PFSK-1 (cell line): Measurements from ENCODE around the gene UBXN1.

Experiments used
- FOXP2 ChIP-seq: optimal IDR thresholded peaks from 2 replicates; pipeline ENCODE3; 2011; ENCODE audit warnings: borderline replicate concordance, control low read depth, inconsistent platforms; ENCODE audit not compliant: insufficient read depth; ENCODE audit errors: extremely low read length, extremely low read depth
- POLR2AphosphoS5 ChIP-seq: IDR thresholded peaks from 2 replicates; pipeline ENCODE4 v1.6.1; 2012; ENCODE audit warnings: low read depth, mild to moderate bottlenecking, control low read depth, low read length, moderate library complexity
- SIN3A ChIP-seq: IDR thresholded peaks from 2 replicates; pipeline ENCODE4 v1.6.1; 2012; ENCODE audit warnings: mild to moderate bottlenecking, low read length, moderate library complexity, borderline replicate concordance; ENCODE audit not compliant: insufficient read depth
- TAF1 ChIP-seq: IDR thresholded peaks from 2 replicates; pipeline ENCODE4 v1.6.1; 2012; ENCODE audit warnings: low read length, control low read depth, borderline replicate concordance; ENCODE audit not compliant: insufficient read depth
- TF ChIP-seq, protein P1 (sequence below), 2 experiments: IDR thresholded peaks; 2 replicates each; pipeline versions ENCODE4 v1.6.1 to v1.8.0; 2011 to 2012; ENCODE audit warnings: low read depth in 2 of 2, low read length in 2 of 2, control low read depth in 1 of 2, inconsistent platforms in 1 of 2, mild to moderate bottlenecking in 1 of 2, moderate library complexity in 1 of 2; ENCODE audit not compliant: insufficient read depth in 1 of 2

The UBXN1 gene

DNA sequence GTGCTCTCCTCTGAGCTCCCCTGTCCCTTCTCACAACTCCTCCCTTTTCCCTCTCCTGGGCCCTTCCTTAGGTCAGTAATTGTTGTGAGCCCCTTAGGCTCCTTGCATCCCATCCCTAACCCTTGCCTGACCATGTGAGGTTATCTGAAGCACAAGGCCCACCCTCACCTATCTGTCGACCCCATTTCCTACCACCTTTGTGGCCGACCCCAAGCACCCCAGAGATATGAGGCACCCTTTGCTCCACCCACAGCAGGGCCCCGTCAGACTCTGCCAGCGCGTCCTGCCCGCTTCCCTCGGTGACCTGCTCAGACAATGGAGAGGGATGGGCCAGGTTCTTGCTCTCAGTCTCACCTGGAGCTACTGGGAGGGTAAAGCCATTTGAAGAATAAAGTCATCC lies 29.9 kb upstream of the UBXN1 start:
- TF ChIP-seq SIN3A (no peak), FOXP2 (no peak), POLR2AphosphoS5 (no peak; the same call in 1 of the 2 replicates), TAF1 (no peak)
- TF ChIP-seq, protein P1, sequence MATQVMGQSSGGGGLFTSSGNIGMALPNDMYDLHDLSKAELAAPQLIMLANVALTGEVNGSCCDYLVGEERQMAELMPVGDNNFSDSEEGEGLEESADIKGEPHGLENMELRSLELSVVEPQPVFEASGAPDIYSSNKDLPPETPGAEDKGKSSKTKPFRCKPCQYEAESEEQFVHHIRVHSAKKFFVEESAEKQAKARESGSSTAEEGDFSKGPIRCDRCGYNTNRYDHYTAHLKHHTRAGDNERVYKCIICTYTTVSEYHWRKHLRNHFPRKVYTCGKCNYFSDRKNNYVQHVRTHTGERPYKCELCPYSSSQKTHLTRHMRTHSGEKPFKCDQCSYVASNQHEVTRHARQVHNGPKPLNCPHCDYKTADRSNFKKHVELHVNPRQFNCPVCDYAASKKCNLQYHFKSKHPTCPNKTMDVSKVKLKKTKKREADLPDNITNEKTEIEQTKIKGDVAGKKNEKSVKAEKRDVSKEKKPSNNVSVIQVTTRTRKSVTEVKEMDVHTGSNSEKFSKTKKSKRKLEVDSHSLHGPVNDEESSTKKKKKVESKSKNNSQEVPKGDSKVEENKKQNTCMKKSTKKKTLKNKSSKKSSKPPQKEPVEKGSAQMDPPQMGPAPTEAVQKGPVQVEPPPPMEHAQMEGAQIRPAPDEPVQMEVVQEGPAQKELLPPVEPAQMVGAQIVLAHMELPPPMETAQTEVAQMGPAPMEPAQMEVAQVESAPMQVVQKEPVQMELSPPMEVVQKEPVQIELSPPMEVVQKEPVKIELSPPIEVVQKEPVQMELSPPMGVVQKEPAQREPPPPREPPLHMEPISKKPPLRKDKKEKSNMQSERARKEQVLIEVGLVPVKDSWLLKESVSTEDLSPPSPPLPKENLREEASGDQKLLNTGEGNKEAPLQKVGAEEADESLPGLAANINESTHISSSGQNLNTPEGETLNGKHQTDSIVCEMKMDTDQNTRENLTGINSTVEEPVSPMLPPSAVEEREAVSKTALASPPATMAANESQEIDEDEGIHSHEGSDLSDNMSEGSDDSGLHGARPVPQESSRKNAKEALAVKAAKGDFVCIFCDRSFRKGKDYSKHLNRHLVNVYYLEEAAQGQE (IDR thresholded peaks at IDR 0.05; ENCODE audit: insufficient read depth in 1 of 2, low read depth in 2 of 2, low read length in 2 of 2) = no peak

DNA sequence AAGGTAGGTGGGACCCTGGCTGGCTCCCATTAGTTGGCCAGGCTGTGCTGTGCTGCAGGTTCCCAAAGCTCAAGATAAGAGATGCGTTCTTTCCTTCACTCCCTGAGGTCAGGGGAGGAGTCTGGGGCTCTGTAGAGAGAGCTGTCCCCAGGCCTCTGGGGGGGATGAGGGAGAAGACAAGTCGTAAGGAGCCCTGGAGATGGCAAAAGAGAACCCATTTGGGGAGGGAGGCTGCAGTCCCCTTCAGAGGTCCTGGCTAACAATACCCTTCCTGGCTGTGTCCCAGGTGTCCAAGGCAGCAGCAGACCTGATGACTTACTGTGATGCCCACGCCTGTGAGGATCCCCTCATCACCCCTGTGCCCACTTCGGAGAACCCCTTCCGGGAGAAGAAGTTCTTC lies 29.5 kb upstream of the UBXN1 start:
- TF ChIP-seq POLR2AphosphoS5 (no peak; the same call in none of the 2 replicates), SIN3A (no peak), TAF1 (no peak), FOXP2 (no peak)
- TF ChIP-seq, protein P1 (IDR thresholded peaks at IDR 0.05; ENCODE audit: insufficient read depth in 1 of 2, low read depth in 2 of 2, low read length in 2 of 2) = no peak

DNA sequence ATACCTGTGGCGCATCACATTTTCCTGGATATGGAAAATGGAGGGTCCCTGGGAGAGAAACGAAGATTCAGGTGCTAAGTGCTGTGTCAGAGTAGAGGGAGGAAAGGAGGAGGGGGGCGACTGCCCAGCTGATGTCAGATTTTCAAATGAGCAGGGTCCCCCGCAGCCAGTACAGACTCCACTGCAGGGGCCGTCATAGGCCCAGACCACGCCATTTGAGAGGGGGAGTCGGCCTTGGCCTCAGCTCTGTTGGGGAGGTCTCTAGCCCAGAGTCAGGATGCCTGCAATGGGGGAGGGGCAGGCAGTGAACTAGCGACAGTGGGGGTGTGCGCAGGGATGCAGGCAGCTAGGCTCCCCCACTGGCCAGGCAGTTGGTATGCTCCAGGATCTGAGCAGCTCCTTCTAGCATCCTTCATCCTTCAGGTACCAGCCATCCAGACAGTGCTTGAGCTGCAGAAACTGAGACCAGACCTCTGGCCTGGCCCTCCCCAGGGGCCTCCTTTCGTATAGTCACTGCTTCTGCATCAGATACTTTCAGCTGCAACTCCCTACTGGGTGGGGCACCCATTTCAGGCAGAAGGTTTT lies 28.5 kb upstream of the UBXN1 start, which contains the start of the genes BSCL2 and GNG3:
Gene BSCL2, minus strand, starts transcription at position 148 of the 585 bp plus-strand sequence. CDS start 229 bp downstream, outside the sequence.
Gene GNG3, plus strand, starts transcription at position 400 of the 585 bp plus-strand sequence. CDS start 620 bp downstream, outside the sequence.
- TF ChIP-seq TAF1 (no peak), FOXP2 (no peak), SIN3A (no peak), POLR2AphosphoS5 (no peak)
- TF ChIP-seq, protein P1 (IDR thresholded peaks at IDR 0.05; ENCODE audit: insufficient read depth in 1 of 2, low read depth in 2 of 2, low read length in 2 of 2) = no peak

DNA sequence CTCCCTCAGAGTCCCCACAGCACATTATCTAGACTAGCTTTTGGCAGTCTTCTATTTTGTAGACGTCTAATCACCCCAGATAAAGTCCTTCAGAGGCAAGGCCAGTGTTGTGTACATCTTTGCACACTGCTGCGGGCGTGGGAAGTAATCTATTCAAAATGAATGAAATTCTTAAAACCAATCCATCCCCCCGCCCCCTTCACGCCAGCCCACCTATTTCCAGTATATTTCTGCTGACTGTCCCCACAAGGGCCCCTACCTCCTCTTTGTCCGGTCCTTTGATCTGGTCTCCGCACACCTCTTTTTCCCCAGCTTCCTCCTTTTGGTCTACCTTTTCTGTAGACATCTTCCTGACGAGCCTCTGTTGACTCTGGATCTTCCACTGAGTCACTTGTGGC lies 28.0 kb upstream of the UBXN1 start:
- TF ChIP-seq, protein P1 (IDR thresholded peaks at IDR 0.05; ENCODE audit: insufficient read depth in 1 of 2, low read depth in 2 of 2, low read length in 2 of 2) = no peak
- TF ChIP-seq SIN3A (no peak), POLR2AphosphoS5 (no peak)
